HG03097 (cell line): ENCODE results near the gene RNF168.
"Not testable (repeated sequence)": the region's sequence is repeated elsewhere in the genome, so short reads cannot be mapped to it uniquely, and the experiment has no call there.

Experiments used
- ATAC-seq: cut with Tn5 transposase; IDR thresholded peaks from one replicate; pipeline ENCODE4 v1.9.1; 2021; ENCODE audit not compliant: unreplicated experiment, low FRiP score

The RNF168 gene

GRCh38 chr3:196517162-196517800, 13.7 kb upstream of the RNF168 start:
- no peak for ATAC-seq

GRCh38 chr3:196514913-196515621, 11.5 kb upstream of the RNF168 start, which contains the start of gene SMCO1:
TSS of gene SMCO1 (minus strand) at chr3:196515346. CDS start at chr3:196515209, 137 bp downstream.
- no peak for ATAC-seq

- no peak for ATAC-seq
Observed at GRCh38 chr3:196514350-196514716, 10.8 kb upstream of the RNF168 start.

DNA sequence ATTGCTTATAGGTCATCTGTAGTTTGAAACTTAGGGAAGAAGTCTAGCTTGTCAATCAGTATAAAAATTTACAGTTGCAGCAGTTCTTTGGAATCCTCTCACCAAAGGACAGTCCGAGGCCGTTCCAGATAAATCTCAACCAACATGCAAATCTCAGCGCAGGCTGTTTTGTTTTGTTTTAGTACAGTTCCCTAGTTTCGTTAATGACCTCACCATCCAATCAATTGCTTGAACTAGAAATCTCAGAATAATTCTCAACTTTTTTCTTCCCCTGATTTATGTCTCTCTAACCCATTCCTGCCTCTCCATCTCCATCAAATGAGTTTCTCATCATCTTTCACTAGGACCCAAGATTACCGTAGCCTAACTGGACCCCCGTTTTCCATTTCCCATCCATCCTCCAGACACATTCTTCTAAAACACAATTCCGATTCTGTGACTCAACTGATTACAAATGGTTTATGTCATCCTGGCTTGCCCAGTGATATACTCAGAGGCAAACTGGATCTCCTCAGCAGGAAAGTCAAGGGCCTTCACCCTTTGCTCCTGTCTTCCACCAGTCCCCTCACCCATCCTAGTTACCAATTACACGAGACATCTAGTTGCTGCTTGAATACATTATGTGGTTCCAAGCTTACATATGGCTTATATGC, 10.3 kb upstream of the RNF168 start:
- ATAC-seq = no peak

DNA sequence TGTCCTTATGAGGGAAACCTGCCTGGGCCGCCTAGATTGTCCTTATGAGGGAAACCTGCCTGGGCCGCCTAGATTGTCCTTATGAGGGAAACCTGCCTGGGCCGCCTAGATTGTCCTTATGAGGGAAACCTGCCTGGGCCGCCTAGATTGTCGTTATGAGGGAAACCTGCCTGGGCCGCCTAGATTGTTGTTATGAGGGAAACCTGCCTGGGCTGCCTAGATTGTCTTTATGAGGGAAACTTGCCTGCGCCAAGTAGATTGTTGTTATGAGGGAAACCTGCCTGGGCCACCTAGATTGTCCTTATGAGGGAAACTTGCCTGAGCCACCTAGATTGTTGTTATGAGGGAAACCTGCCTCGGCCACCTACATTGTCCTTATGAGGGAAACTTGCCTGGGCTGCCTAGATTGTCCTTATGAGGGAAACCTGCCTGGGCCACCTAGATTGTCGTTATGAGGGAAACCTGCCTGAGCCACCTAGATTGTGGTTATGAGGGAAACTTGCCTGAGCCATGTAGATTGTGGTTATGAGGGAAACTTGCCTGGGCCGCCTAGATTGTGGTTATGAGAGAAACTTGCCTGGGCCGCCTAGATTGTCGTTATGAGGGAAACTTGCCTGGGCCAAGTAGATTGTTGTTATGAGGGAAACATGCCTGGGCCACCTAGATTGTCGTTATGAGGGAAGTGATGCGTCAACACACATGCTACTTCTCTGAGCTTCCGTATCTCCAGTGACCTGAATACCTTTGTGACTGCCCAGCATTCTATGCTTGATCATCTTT, 8.3 kb upstream of the RNF168 start:
- not testable (repeated sequence) for ATAC-seq

- ATAC-seq = not testable (repeated sequence)
Observed at GRCh38 chr3:196511108-196511507, 7.5 kb upstream of the RNF168 start.

DNA sequence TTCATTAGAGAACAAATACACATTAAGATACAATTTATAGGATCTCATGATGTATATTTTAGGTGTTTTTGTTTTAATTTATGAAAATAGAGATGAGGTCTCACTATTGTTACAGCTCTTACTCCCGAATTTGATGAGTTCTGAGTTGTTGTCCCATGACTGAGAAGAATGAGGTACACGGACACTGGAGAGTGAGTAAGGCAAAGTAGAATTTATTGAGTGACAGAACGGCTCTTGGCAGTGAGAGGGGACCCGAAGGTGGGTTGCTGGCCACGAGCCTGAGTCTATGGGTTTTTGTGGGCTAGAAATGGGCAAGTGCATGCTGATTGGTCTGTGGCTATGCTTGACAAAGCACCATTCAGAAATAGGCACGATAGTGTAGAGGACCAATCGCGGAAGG, 3.1 kb upstream of the RNF168 start:
- ATAC-seq = no peak

DNA sequence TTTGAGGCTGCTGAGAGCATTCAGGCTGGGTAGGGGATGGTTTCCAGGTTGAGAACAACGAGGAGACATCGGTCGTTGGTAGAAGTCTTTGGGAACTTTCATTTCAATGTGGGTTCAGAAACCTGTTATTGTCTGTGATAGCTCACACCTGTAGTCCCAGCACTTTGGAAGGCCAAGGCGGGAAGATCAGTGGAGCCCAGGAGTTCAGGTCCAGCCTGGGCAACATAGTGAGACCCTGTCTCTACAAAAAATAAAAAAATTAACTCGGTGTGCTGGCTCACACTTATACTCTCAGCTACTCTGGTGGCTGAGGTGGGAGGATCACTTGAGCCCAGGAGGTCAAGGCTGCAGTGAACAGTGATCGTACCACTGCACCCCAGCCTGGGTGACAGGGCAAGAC, 988 bp upstream of the RNF168 start:
- ATAC-seq = no peak

DNA sequence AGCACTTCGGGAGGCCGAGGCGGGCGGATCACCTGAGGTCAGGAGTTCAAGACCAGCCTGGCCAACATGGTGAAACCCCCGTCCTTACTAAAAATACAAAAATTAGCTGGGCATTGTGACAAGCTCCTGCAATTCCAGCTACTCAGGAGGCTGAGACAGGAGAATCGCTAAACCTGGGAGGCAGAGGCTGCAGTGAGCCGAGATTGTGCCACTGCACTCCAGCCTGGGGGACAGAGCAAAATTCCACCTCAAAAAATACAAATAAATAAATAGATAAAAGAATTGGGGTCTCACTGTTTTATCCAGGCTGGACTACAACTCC, 470 bp upstream of the RNF168 start:
- ATAC-seq = peak; percentile 2

DNA sequence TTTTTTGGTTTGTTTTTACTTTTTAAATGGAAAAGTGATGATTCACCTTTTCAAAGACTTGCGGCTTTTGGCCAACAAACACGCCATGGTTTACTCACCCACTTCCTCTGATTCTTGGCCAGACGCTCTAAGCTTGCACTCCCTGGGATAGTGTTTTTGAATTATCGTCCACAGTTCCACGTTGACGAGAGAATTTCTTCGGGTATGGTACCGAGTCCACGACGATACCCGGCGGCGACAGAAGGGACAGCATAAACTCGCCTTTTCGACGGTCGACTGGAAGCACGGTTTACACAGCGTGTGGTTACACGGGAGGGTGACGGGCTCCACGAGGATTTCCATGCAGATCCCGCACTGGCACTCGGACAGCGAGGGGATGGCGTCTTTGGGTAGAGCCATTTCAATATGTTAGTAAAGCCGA, 783 bp downstream of the RNF168 start:
- ATAC-seq = no peak

GRCh38 chr3:196501316-196502044, 2.1 kb downstream of the RNF168 start:
- ATAC-seq = no peak

DNA sequence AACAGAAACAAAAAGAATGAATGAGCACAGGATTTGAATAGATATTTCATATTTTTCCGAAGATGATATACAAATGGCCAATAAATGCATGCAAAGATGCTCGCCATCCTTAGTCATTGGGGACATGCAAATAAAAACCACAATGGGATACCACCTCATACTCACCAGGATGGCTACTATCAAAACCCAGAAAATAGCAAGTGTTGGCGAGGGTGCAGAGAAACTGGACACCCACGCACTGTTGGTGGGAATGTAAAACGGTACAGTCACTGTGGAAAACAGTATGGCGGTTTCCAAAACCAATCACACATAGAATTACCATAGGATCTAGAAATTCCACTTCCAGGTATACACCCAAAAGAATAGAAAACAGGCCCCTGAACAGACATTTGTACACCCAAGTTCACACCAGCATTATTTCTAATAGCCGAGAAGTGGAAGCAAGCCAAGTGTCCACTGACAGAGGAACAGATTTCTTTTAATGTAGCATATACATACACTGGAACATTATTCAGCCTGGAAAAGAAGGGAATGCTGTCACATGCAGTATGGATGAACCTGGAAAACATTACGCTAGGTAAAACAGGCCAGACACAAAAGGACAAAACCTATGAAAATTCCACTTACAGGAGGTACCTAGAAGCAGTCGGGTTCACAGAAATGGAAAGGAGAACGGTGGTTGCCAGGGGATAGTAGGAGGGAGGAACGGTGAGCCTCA, 3.6 kb downstream of the RNF168 start:
- no peak for ATAC-seq

- ATAC-seq = no peak
Observed at GRCh38 chr3:196499061-196499460, 4.5 kb downstream of the RNF168 start.

DNA sequence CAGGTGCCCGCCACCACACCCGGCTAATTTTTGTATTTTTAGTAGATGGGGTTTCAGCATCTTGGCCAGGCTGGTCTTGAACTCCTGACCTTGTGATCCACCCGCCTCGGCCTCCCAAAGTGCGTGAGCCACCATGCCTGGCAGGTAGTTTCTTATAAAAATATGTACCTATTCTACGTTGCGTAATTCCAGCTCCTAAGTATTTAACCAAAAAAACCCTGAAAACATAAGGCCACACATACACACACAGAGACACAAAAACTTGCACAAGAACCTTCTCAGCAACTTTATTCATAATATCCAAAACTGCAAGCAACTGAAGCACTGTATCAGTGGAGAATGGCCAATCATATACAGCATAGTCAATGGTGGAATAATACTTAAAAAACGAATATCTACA, 5.3 kb downstream of the RNF168 start:
- no peak for ATAC-seq

DNA sequence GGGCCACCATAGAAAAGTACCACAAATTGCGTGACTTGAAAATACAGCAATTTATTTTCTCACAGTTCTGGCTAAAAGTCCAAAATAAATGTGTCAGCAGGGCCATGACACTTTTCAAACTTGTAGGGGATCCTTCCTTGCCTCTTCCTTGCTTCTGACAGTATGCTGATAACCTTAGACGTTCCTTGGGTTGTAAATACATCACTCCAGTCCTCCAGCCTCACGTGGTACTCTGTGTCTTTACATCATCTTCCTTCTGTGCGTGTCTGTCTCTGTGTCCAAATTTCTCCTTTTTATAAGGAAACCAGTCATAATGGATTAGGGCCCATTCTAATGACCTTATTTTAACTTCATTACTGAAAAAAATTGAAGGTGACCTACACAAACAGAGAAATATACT, 7.4 kb downstream of the RNF168 start:
- no peak for ATAC-seq

GRCh38 chr3:196493292-196493691, 10.3 kb downstream of the RNF168 start:
- ATAC-seq = no peak

DNA sequence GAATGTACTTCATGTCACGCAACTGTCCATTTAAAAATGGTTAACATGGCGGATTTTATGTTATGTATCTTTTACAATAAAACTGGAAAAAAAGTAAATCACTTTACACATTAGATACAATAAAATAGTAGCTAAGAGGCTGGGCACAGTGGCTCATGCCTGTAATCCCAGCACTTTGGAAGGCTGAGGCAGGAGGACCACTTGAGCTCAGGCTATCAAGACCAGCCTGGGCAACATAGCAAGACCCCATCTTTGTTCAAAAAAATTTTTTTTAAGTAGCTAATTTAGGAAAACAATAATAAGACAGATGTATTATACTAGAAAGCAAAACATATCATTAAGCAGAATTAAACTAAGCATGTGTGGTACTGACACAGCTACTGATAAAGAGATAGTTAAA, 11.5 kb downstream of the RNF168 start:
- ATAC-seq = no peak

- no peak for ATAC-seq
Observed at GRCh38 chr3:196489747-196490146, 13.8 kb downstream of the RNF168 start.

DNA sequence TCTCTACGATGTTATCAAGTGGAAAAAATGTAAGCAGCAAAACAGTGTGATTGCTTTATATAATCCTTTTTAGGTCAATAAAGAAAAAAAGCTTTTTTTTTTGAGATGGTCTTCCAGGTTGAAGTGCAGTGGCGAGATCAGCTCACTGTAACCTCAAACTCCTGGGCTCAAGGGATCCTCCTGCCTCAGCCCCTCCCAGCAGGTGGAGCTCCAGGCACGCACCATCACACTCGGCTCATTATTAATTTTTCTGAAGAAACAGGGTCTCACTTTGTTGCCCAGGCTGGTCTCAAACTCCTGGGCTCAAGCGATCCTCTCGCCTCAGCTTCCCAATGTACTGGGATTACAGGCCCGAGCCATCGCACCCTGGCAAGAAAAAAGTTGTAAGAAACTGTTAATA, 17.3 kb downstream of the RNF168 start:
- ATAC-seq = no peak

DNA sequence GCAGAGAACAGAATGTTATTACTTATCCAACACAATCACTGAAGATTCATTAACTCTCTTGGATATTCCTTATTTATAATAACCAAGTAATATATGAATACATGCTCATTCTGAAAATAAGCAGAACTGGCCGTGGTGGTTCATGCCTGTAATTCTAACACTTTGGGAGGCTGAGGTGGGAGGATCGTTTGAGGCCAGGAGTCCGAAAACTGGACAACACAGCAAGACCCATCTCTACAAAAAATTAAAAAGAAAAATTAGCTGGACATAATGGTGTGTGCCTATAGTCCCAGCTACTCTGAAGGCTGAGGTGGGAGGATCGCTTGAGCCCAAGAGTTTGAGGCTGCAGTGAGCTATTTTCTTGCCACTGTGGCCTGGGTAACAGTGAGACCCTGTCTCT, 25.9 kb downstream of the RNF168 start:
- no peak for ATAC-seq
